Adrenal gland (tissue), 12 donors: ENCODE measurements around the gene COL8A1. TPM values are rescaled to one million over a fixed set of nuclear protein-coding genes. Genes with fewer than 3 reads are reported as not detected.
A peak's percentile ranks its signal among the peaks of the same experiment; 100 is the strongest.

Source experiments
- DNase-seq, 7 donors: peaks; one replicate each; pipeline ENCODE4 v3.0.0-alpha.2; 2019 to 2020
- H3K27ac ChIP-seq, 5 donors: fragments of 200-600 bp; sonication (generic) in 4 of 5; 1 replicate in 3 of 5; 2 replicates in 2 of 5; pipeline versions ENCODE4 v1.5.1 to v1.8.0; 2016 to 2020; ENCODE audit warnings: mild to moderate bottlenecking in 1 of 5
- H3K27me3 ChIP-seq: fragments of 200-600 bp; 2 replicates; pipeline ENCODE4 v1.8.0; 2021
- H3K36me3 ChIP-seq, 2 donors: fragments of 200-600 bp; replicated peaks in 1 of 2; 1 replicate in 1 of 2; 2 replicates in 1 of 2; pipeline versions ENCODE4 v1.5.1 to v1.8.0; 2018 to 2022
- H3K4me1 ChIP-seq, 2 donors: fragments of 200-600 bp; replicated peaks in 1 of 2; 1 replicate in 1 of 2; 2 replicates in 1 of 2; pipeline versions ENCODE4 v1.5.1 to v1.8.0; 2018 to 2021
- H3K4me3 ChIP-seq, 4 donors: fragments of 200-600 bp; sonication (generic) in 3 of 4; one replicate each; pipeline ENCODE4 v1.5.1; 2016 to 2018
- H3K9me3 ChIP-seq, 3 donors: fragments of 200-600 bp; sonication (generic) in 1 of 3; replicated peaks in 1 of 3; 1 replicate in 2 of 3; 2 replicates in 1 of 3; pipeline versions ENCODE4 v1.5.1 to v1.8.0; 2016 to 2021
- POLR2A ChIP-seq, 2 donors: fragments of 450-650 bp; IDR thresholded peaks; one replicate each; pipeline ENCODE4 v1.6.1; 2017; ENCODE audit warnings: antibody characterized with exemption in 2 of 2, mild to moderate bottlenecking in 2 of 2, moderate library complexity in 1 of 2
- WGBS, 4 donors: extraction: QIAGEN DNeasy Blood & Tissue Kit in 2 of 4; methylation state at CpG; one replicate each; pipeline versions ENCODE4 v1.1.5 to v1.1.7; 2013 to 2017; 5-methylcytosine and 5-hydroxymethylcytosine counted together
- intact Hi-C, 2 donors: fragments of 100-400 bp; cut with DNase I; formaldehyde crosslinking; loops; one replicate each; pipeline versions ENCODE4 v1.14.1 to v1.15.0; 2022 to 2023
- polyA plus RNA-seq, 3 donors: library from polyadenylated mRNA; stranded (reverse); fragments of 200-250 nt in 2 of 3; fragments of 350-450 nt in 1 of 3; fragmentation: Illumina TruSeq in 1 of 3; extraction: RNeasy Lipid Tissue Mini Kit (QIAGEN cat#74804) in 1 of 3; gene quantifications; one replicate each; pipeline ENCODE4 v1.2.3, GENCODE V29; 2013 to 2014
- total RNA-seq, 9 donors: library from RNA; depleted of rRNA in 4 of 9; stranded (reverse); fragments of >200 nt in 4 of 9; fragments of 120-200 nt in 1 of 9; fragmentation: NEBNext Ultra II Directional in 1 of 9; extraction: Animal tissue kit (Norgen Biotek cat#: 25700) in 1 of 9; gene quantifications; one replicate each; pipeline versions ENCODE4 v1.1.0 to v1.2.4, GENCODE V29; 2013 to 2023
- TF ChIP-seq, protein P1 (sequence below), 6 experiments: fragments of 450-650 bp in 4 of 6; fragments of 200-600 bp in 2 of 6; sonication (generic) in 1 of 6; IDR thresholded peaks; 1 replicate in 5 of 6; 2 replicates in 1 of 6; pipeline versions ENCODE4 v1.5.1 to v1.8.0; 2016 to 2021; ENCODE audit warnings: antibody characterized with exemption in 6 of 6, mild to moderate bottlenecking in 2 of 6, moderate library complexity in 1 of 6
- donor health status: healthy with polysubstance abuse.
- donor health status: Bipolar disorder and iron deficiency.
- donor health status: DM: yes; HTN: yes; CAD: no.
- donor health status: DM: no; HTN: no; CAD: no.
- donor health status: DM: no; HTN: no; CAD: no.
- donor health status: DM: yes; HTN: yes; CAD: no.

COL8A1 gene
- total and polyA plus RNA-seq, 12 donors = 0.94 to 59.2 (median 15.9) TPM

DNA sequence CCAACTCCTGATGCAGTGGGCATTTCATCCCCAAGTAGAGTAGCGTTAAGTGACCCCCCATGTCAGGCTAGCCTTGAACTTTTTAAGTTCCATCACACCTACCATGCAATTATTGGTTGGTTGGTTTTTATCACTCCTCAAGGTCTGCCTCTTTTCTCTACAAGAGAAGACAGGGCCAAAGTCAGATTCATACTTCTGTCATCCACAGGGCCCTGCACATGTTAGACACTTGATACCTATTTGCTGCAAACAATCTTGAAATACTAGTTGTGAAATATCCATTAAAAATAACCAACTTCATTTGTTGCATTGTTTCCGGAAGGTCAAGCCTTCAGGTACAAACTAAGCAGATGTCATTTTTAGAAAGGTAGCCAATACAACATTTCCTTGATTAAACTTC is 180.4 kb downstream of the COL8A1 start:
- Histone ChIP-seq H3K36me3 (no peaks in the 10 kb centered on the region), H3K9me3 (no peaks in the 10 kb centered on the region), H3K27me3 (no peaks in the 10 kb centered on the region), H3K27ac (no peak overlapping the region), H3K4me1 (peaks cover 6 to 15% of the 10 kb centered on the region in 2 donors), H3K4me3 (no peak overlapping the region)
- TF ChIP-seq, protein P1, sequence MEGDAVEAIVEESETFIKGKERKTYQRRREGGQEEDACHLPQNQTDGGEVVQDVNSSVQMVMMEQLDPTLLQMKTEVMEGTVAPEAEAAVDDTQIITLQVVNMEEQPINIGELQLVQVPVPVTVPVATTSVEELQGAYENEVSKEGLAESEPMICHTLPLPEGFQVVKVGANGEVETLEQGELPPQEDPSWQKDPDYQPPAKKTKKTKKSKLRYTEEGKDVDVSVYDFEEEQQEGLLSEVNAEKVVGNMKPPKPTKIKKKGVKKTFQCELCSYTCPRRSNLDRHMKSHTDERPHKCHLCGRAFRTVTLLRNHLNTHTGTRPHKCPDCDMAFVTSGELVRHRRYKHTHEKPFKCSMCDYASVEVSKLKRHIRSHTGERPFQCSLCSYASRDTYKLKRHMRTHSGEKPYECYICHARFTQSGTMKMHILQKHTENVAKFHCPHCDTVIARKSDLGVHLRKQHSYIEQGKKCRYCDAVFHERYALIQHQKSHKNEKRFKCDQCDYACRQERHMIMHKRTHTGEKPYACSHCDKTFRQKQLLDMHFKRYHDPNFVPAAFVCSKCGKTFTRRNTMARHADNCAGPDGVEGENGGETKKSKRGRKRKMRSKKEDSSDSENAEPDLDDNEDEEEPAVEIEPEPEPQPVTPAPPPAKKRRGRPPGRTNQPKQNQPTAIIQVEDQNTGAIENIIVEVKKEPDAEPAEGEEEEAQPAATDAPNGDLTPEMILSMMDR (IDR thresholded peaks at IDR 0.05) = no peak
- TF ChIP-seq POLR2A (IDR thresholded peaks at IDR 0.05) = no peak
- WGBS, 4 donors = 68 to 82% (median 76%) methylated on average over 2 of the region's 2 CpGs
- intact Hi-C loops = no loop called here
- DNase-seq = no peak

DNA sequence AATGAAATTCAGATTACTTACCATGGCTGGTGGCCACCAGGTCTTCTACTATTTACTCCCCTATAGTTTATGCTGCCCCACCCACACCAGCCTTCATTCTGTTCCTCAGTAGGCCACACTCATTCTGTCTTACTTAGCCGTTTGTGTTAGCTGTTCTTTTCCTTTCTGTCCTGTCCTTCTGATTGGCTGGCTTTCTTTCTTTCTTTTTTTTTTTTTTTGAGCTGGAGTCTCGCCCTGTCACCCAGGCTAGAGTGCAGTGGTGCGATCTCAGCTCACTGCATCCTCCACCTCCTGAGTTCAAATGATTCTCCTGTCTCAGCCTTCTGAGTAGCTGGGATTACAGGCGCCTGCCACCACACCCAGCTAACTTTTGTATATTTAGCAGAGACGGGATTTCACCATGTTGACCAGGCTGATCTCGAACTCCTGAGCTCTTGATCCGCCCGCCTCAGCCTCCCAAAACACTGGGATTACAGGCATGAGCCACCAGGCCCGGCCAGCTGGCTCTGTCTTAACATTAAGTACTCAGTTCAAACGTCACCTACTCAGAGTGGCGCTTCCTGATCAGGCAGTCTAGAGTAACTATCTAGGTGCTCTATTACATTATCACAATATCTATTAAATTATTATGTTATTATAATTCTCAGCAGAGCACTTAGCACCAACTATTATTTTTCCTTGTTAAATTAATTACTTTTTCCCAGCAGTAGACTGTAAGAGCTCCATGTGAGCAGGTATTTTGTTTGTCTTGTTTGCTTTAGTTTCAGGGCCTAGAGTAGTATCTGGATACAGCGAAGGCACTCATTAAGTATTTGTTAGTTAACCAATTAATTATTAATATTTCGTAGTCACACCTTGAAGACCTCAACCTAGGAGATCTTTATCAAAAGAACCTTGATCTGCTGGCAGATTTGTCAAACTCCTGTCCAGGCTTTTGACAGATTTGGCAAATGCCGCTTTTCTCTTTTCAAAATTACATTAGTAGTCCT is 185.6 kb downstream of the COL8A1 start:
- Histone ChIP-seq H3K36me3 (no peaks in the 10 kb centered on the region), H3K27me3 (no peaks in the 10 kb centered on the region), H3K4me3 (no peak overlapping the region), H3K4me1 (peaks cover 8 to 12% of the 10 kb centered on the region in 2 donors), H3K9me3 (no peaks in the 10 kb centered on the region), H3K27ac (no peak overlapping the region)
- TF ChIP-seq, protein P1 (IDR thresholded peaks at IDR 0.05) = no peak
- TF ChIP-seq POLR2A (IDR thresholded peaks at IDR 0.05) = no peak
- 82 to 87% (median 85%) methylated on average over 14 of the region's 14 CpGs for WGBS, 4 donors
- peak in 1 of 7 donors; percentile 82 for DNase-seq
- intact Hi-C loops = no loop called here

DNA sequence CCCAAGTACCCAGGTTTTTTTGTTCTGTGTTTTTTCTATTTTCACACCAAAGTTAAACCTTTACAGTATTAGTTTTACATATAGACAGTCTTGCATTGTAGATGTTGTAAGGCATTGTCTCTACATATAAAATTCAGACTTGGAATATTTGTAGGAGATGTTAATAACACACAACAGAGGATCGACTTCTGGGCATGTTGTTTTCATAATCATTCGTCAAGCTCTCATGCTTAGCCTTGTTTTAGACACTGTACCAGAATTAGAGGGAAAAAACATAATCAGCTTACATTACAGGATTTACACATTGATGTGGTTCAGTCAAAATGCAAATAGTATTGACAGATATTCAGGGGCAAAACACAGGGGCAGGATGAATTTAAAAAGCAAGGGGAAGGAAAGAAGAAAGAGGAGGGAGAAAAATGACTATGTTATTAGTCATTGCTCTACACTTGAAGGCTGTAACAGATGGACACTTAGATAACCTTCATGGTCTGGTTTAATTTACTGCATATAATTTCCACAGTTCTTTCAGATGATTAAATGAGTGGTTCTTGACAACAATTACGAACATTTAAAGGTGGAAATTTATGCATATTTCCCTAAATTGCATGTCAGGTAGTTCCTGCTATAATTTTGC is 186.7 kb downstream of the COL8A1 start:
- TF ChIP-seq, protein P1 (IDR thresholded peaks at IDR 0.05) = no peak
- TF ChIP-seq POLR2A (IDR thresholded peaks at IDR 0.05) = no peak
- intact Hi-C loops = no loop called here
- Histone ChIP-seq H3K27me3 (no peaks in the 10 kb centered on the region), H3K4me3 (no peak overlapping the region), H3K27ac (no peak overlapping the region), H3K4me1 (peaks cover 7 to 12% of the 10 kb centered on the region in 2 donors), H3K36me3 (no peaks in the 10 kb centered on the region), H3K9me3 (no peaks in the 10 kb centered on the region)
- 35 to 38% (median 36%) methylated on average over 3 of the region's 3 CpGs for WGBS, 4 donors
- DNase-seq = no peak

DNA sequence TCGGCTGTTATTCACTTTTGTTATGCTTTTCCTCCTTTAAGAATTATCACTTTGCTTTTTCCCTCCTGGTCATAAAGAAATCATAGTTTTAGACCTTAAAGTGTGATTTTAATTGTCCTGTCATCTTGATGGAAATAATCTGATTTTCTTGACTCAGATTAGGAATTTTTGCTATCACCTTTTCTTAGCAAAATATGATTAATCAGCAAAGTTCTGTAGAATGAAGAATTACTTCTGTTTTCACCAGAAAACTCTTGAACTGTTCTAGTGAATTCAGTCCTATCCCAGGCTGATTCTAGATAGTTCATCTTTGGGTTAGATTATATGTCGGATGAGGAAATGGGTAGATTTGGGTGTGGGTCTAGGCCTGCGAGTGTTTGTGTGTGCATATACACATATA is 191.4 kb downstream of the COL8A1 start:
- Histone ChIP-seq H3K4me1 (peaks cover 17 to 19% of the 10 kb centered on the region in 2 donors), H3K36me3 (no peaks in the 10 kb centered on the region), H3K4me3 (no peak overlapping the region), H3K9me3 (no peaks in the 10 kb centered on the region), H3K27ac (no peak overlapping the region), H3K27me3 (no peaks in the 10 kb centered on the region)
- TF ChIP-seq POLR2A (IDR thresholded peaks at IDR 0.05) = no peak
- TF ChIP-seq, protein P1 (IDR thresholded peaks at IDR 0.05) = no peak
- intact Hi-C loops = loop anchor here in 1 of 2 donors (5.0 kb wide), 1 partner anchor 422 kb away; no protein-coding TSS in a partner anchor
- WGBS, 4 donors = 95 to 99% (median 97%) methylated on average over 3 of the region's 3 CpGs
- no peak for DNase-seq
